Caco-2 (cell line): ENCODE results near the gene PODXL2. TPM values are rescaled to one million over a fixed set of nuclear protein-coding genes. Genes with fewer than 3 reads are reported as not detected.
"Not testable (repeated sequence)": the region's sequence is repeated elsewhere in the genome, so short reads cannot be mapped to it uniquely, and the experiment has no call there.

Source experiments
- BruUV-seq: library from RNA; stranded (reverse); fragments of 400-500 nt; replicated peaks from 2 replicates; lab custom pipeline; 2021; lab: Mats Ljungman, UMichigan
- CTCF ChIA-PET: fragments of 300-600 bp; sonication (Branson Sonifier 250); formaldehyde crosslinking; loops from one replicate; lab custom pipeline; 2022; ENCODE audit warnings: antibody characterized with exemption; lab: Charles Lee
- POLR2A ChIA-PET: fragments of 300-600 bp; sonication (Branson Sonifier 250); formaldehyde crosslinking; loops from one replicate; lab custom pipeline; 2022; ENCODE audit warnings: antibody characterized with exemption; lab: Charles Lee
- DNase-seq, 2 experiments: peaks; one replicate each; pipeline versions ENCODE4 v3.0.0 to v3.0.0-alpha.2; 2020 to 2022
- H3K27me3 ChIP-seq: replicated peaks from 2 replicates; pipeline ENCODE4 v1.6.0; 2011; ENCODE audit warnings: low read length; ENCODE audit not compliant: control insufficient read depth, insufficient read depth
- H3K36me3 ChIP-seq: 2 replicates; pipeline ENCODE4 v1.5.1; 2011; ENCODE audit warnings: low read length; ENCODE audit not compliant: control insufficient read depth, insufficient read depth
- H3K4me1 ChIP-seq: fragments of 250-450 bp; sonication (Bioruptor Pico); 2 replicates; pipeline ENCODE4 v1.5.1; 2020; ENCODE audit warnings: mild to moderate bottlenecking
- H3K4me3 ChIP-seq: 2 replicates; pipeline ENCODE4 v1.5.1; 2011; ENCODE audit warnings: low read depth, mild to moderate bottlenecking, control low read depth, low read length
- H3K9me3 ChIP-seq: fragments of 250-450 bp; sonication (Bioruptor Pico); 2 replicates; pipeline ENCODE4 v1.5.1; 2020; ENCODE audit warnings: mild to moderate bottlenecking, moderate library complexity
- H3K27ac Mint-ChIP-seq: one replicate; pipeline ENCODE4 v1.8.0; 2022; ENCODE audit warnings: mixed read lengths; ENCODE audit not compliant: unreplicated experiment
- H3K27me3 Mint-ChIP-seq: one replicate; pipeline ENCODE4 v1.8.0; 2022; ENCODE audit warnings: mixed read lengths; ENCODE audit not compliant: insufficient read depth, unreplicated experiment
- H3K36me3 Mint-ChIP-seq: one replicate; pipeline ENCODE4 v1.8.0; 2022; ENCODE audit warnings: mild to moderate bottlenecking, mixed read lengths; ENCODE audit not compliant: insufficient read depth, unreplicated experiment
- H3K4me1 Mint-ChIP-seq: one replicate; pipeline ENCODE4 v1.8.0; 2022; ENCODE audit warnings: low read depth, mixed read lengths; ENCODE audit not compliant: unreplicated experiment
- H3K4me3 Mint-ChIP-seq: one replicate; pipeline ENCODE4 v1.8.0; 2022; ENCODE audit warnings: mild to moderate bottlenecking, moderate library complexity, mixed read lengths; ENCODE audit not compliant: unreplicated experiment
- H3K9me3 Mint-ChIP-seq: one replicate; pipeline ENCODE4 v1.8.0; 2022; ENCODE audit warnings: mixed read lengths; ENCODE audit not compliant: unreplicated experiment
- CTCF ChIP-seq, 2 experiments: fragments of 200-600 bp in 1 of 2; IDR thresholded peaks; 1 replicate in 1 of 2; 2 replicates in 1 of 2; pipeline versions ENCODE4 v1.5.1 to v1.8.0; 2011 to 2022; ENCODE audit warnings: antibody characterized with exemption in 1 of 2, control low read depth in 1 of 2, inconsistent platforms in 1 of 2, low read depth in 1 of 2, low read length in 1 of 2, mild to moderate bottlenecking in 1 of 2, moderate library complexity in 1 of 2; ENCODE audit not compliant: insufficient read depth in 1 of 2, severe bottlenecking in 1 of 2, unreplicated experiment in 1 of 2
- intact Hi-C: fragments of 100-400 bp; cut with micrococcal nuclease; formaldehyde crosslinking; loops from one replicate; pipeline ENCODE4 v1.10.0; 2022; ENCODE audit not compliant: unreplicated experiment
- total RNA-seq: library from RNA; stranded (reverse); gene quantifications from 2 replicates; pipeline ENCODE4 v1.2.3, GENCODE V29; 2022

The PODXL2 gene
- total RNA-seq, 1 experiment from 2014 or later: 39.1 TPM

- Mint-ChIP-seq H3K4me3 (no peak overlapping the region), H3K27me3 (no peaks in the 10 kb centered on the region), H3K36me3 (no peaks in the 10 kb centered on the region), H3K4me1 (no peaks in the 10 kb centered on the region), H3K9me3 (no peaks in the 10 kb centered on the region), H3K27ac (no peak overlapping the region)
- no peaks in the 10 kb centered on the region for H3K36me3 ChIP-seq
- BruUV-seq: no TSS peak
- POLR2A ChIA-PET: no interaction called here
- H3K9me3 ChIP-seq: no peaks in the 10 kb centered on the region
- H3K27me3 ChIP-seq: no peaks in the 10 kb centered on the region
- intact Hi-C loops: no loop called here
- DNase-seq: no peak
- H3K4me1 ChIP-seq: no peaks in the 10 kb centered on the region
- no peak overlapping the region for H3K4me3 ChIP-seq
- CTCF ChIA-PET: no interaction called here
- no peak for TF ChIP-seq CTCF (IDR thresholded peaks at IDR 0.05; ENCODE audit: insufficient read depth in 1 of 2, low read depth in 1 of 2, low read length in 1 of 2, severe bottlenecking in 1 of 2, unreplicated experiment in 1 of 2)
Measured at GRCh38 chr3:127702151-127702578, 73.2 kb downstream of the PODXL2 start.

GRCh38 chr3:127704840-127705239, 75.9 kb downstream of the PODXL2 start:
- DNase-seq: peak in 1 of 2 experiments; percentile 2
- intact Hi-C loops, H3K36me3 Mint-ChIP-seq, POLR2A ChIA-PET, H3K27me3 Mint-ChIP-seq, BruUV-seq, H3K27me3 ChIP-seq, H3K4me1 Mint-ChIP-seq, H3K27ac Mint-ChIP-seq, H3K9me3 ChIP-seq, H3K36me3 ChIP-seq, H3K9me3 Mint-ChIP-seq, H3K4me3 Mint-ChIP-seq, H3K4me1 ChIP-seq, H3K4me3 ChIP-seq: not testable (repeated sequence)
- CTCF ChIA-PET: interaction anchor here (0.6 kb wide), 1 partner anchor 16 kb away, joined by 3 read pairs; no protein-coding TSS in a partner anchor

- intact Hi-C loops: no loop called here
- TF ChIP-seq CTCF (IDR thresholded peaks at IDR 0.05; ENCODE audit: insufficient read depth in 1 of 2, low read depth in 1 of 2, low read length in 1 of 2, severe bottlenecking in 1 of 2, unreplicated experiment in 1 of 2): no peak
- Histone ChIP-seq H3K4me3 (no peak overlapping the region), H3K4me1 (no peaks in the 10 kb centered on the region), H3K27me3 (no peaks in the 10 kb centered on the region), H3K36me3 (no peaks in the 10 kb centered on the region), H3K9me3 (no peaks in the 10 kb centered on the region)
- H3K4me1 Mint-ChIP-seq: no peaks in the 10 kb centered on the region
- H3K9me3 Mint-ChIP-seq: no peaks in the 10 kb centered on the region
- no peak overlapping the region for H3K27ac Mint-ChIP-seq
- H3K36me3 Mint-ChIP-seq: no peaks in the 10 kb centered on the region
- ChIA-PET POLR2A (no interaction called here), CTCF (no interaction called here)
- H3K27me3 Mint-ChIP-seq: no peaks in the 10 kb centered on the region
- no peak overlapping the region for H3K4me3 Mint-ChIP-seq
- peak in 1 of 2 experiments; percentile 9 for DNase-seq
- BruUV-seq: no TSS peak
Measured at GRCh38 chr3:127706312-127706711, 77.3 kb downstream of the PODXL2 start.
